Endodermal cell (in vitro differentiated cells): ENCODE measurements around the gene TPK1. TPM values are rescaled to one million over a fixed set of nuclear protein-coding genes. Genes with fewer than 3 reads are reported as not detected.
A peak's percentile ranks its signal among the peaks of the same experiment; 100 is the strongest.

Source experiments
- DNase-seq: peaks from one replicate; pipeline ENCODE4 v3.0.0-alpha.2; 2017
- H3K27ac ChIP-seq: 2 replicates; pipeline ENCODE4 v1.5.1; 2013; ENCODE audit warnings: mild to moderate bottlenecking, low read depth, low read length, moderate library complexity
- H3K27me3 ChIP-seq: 2 replicates; pipeline ENCODE4 v1.6.1; 2013; ENCODE audit warnings: mild to moderate bottlenecking, low read length, moderate library complexity; ENCODE audit not compliant: insufficient read depth, control insufficient read depth, poor library complexity, severe bottlenecking
- H3K36me3 ChIP-seq: 2 replicates; pipeline ENCODE4 v1.7.0; 2013; ENCODE audit warnings: mild to moderate bottlenecking, low read length, moderate library complexity; ENCODE audit not compliant: control insufficient read depth, insufficient read depth
- H3K4me1 ChIP-seq: one replicate; pipeline ENCODE4 v1.7.0; 2013; ENCODE audit warnings: low read length; ENCODE audit not compliant: control insufficient read depth, insufficient read depth
- H3K4me3 ChIP-seq: 2 replicates; pipeline ENCODE4 v1.5.1; 2013; ENCODE audit warnings: mild to moderate bottlenecking, low read length, moderate library complexity
- H3K9ac ChIP-seq: 2 replicates; pipeline ENCODE4 v1.6.1; 2013; ENCODE audit warnings: mild to moderate bottlenecking, low read length, moderate library complexity; ENCODE audit not compliant: poor library complexity, severe bottlenecking; ENCODE audit errors: extremely low read depth
- H3K9me3 ChIP-seq: 2 replicates; pipeline ENCODE4 v1.6.1; 2013; ENCODE audit warnings: mild to moderate bottlenecking, low read length, moderate library complexity; ENCODE audit not compliant: control insufficient read depth
- H3K27ac Mint-ChIP-seq: 2 replicates; pipeline ENCODE4 v1.8.0; 2020; ENCODE audit warnings: mixed read lengths
- H3K27me3 Mint-ChIP-seq: 2 replicates; pipeline ENCODE4 v1.8.0; 2021; ENCODE audit warnings: mild to moderate bottlenecking, mixed read lengths; ENCODE audit not compliant: insufficient read depth
- H3K36me3 Mint-ChIP-seq: 2 replicates; pipeline ENCODE4 v1.8.0; 2020; ENCODE audit warnings: low read depth, mixed read lengths
- H3K4me1 Mint-ChIP-seq: 2 replicates; pipeline ENCODE4 v1.8.0; 2020; ENCODE audit warnings: mixed read lengths
- H3K4me3 Mint-ChIP-seq: 2 replicates; pipeline ENCODE4 v1.8.0; 2020; ENCODE audit warnings: mild to moderate bottlenecking, moderate library complexity, mixed read lengths
- H3K9me3 Mint-ChIP-seq: 2 replicates; pipeline ENCODE4 v1.8.0; 2020; ENCODE audit warnings: mild to moderate bottlenecking, mixed read lengths
- WGBS, 2 experiments: methylation state at CpG; one replicate each; pipeline versions ENCODE4 v1.1.5 to v1.1.7; 2013; ENCODE audit warnings: missing lambda C conversion rate in 2 of 2, mixed read lengths in 1 of 2; ENCODE audit not compliant: insufficient coverage in 1 of 2, insufficient read length in 1 of 2; 5-methylcytosine and 5-hydroxymethylcytosine counted together
- total RNA-seq, 2 donors: library from RNA; stranded (reverse); fragmentation: NEBNext Ultra II Directional in 1 of 2; extraction: Animal tissue kit (Norgen Biotek cat#: 25700) in 1 of 2; gene quantifications; 2 replicates in 1 of 2; 3 replicates in 1 of 2; pipeline ENCODE4 v1.2.1, GENCODE V29; 2021
- TF ChIP-seq, protein P1 (sequence below): fragments of 200-600 bp; sonication (generic); conservative IDR thresholded peaks from 2 replicates; pipeline ENCODE4 v1.5.0; 2021; ENCODE audit warnings: antibody characterized with exemption, mild to moderate bottlenecking

Gene TPK1
- total RNA-seq, 2 donors from 2014 or later: 9.7 TPM

DNA sequence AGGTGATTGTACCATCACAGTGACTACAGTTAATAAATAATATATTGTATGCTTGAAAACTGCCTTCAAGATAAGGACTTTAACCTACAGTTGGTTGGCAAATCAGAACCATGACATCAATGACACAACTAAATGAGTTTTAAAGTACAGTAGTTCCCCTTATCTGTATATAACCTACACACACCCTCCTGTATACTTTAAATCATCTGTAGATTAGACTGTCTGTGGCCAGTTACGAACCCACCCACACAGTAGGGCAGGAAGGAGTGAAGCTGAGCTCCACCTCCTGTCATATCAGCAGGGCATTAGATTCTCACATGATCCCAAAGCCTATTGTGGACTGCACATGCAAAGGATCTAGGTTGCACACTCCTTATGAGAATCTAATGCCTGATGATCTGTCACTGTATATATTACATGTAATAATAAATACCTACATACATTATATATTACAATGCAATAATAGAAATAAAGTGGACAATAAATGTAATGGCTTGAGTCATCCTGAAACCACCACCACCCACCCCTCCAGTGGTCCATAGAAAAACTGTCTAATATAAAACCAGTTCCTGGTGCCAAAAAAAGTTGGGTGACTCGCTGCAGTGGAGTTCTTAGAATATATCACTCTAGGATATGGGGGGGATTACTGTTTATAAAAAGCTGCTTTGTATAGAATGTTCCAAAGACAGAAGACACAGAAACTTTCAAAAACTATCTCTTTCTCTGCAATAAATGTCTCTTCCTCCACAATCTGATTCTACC, 5.6 kb downstream of the TPK1 start:
- H3K27ac Mint-ChIP-seq: no peak overlapping the region

DNA sequence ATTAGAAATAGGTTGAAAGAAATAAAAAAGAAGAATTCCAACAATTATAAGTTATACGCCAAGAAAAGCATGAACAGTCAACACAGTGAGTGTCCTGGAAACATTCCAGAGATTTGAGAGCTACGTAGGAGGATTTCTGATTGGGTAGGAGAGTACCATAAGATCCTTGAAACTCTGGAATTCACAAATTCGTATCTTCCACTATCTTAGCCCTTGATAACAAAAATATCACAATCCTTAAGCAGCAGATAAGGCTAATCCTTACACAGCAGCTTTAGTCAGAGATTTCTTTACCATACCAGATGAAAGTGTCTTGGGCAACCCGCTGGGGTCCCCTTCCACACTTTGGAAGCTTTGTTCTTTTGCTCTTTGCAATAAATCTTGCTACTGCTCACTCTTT, 8.2 kb downstream of the TPK1 start:
- TF ChIP-seq, protein P1, sequence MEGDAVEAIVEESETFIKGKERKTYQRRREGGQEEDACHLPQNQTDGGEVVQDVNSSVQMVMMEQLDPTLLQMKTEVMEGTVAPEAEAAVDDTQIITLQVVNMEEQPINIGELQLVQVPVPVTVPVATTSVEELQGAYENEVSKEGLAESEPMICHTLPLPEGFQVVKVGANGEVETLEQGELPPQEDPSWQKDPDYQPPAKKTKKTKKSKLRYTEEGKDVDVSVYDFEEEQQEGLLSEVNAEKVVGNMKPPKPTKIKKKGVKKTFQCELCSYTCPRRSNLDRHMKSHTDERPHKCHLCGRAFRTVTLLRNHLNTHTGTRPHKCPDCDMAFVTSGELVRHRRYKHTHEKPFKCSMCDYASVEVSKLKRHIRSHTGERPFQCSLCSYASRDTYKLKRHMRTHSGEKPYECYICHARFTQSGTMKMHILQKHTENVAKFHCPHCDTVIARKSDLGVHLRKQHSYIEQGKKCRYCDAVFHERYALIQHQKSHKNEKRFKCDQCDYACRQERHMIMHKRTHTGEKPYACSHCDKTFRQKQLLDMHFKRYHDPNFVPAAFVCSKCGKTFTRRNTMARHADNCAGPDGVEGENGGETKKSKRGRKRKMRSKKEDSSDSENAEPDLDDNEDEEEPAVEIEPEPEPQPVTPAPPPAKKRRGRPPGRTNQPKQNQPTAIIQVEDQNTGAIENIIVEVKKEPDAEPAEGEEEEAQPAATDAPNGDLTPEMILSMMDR: no peak
- H3K27me3 ChIP-seq: no peaks in the 10 kb centered on the region
- no peak overlapping the region for H3K27ac ChIP-seq
- H3K36me3 ChIP-seq: peaks cover 15% of the 10 kb centered on the region
- Mint-ChIP-seq H3K27me3 (peaks cover 15% of the 10 kb centered on the region), H3K4me3 (no peak overlapping the region), H3K4me1 (peaks cover 20% of the 10 kb centered on the region), H3K36me3 (peaks cover 7% of the 10 kb centered on the region), H3K27ac (no peak overlapping the region), H3K9me3 (peaks cover 9% of the 10 kb centered on the region)
- no peak overlapping the region for H3K4me3 ChIP-seq
- peak; percentile 59 for DNase-seq
- H3K9ac ChIP-seq: no peak overlapping the region
- WGBS, 2 experiments: 32 to 65% methylated on average over 4 of the region's 4 CpGs
- peaks cover 22% of the 10 kb centered on the region for H3K9me3 ChIP-seq
- H3K4me1 ChIP-seq: no peaks in the 10 kb centered on the region

More for the DNA sequence above, 5.6 kb downstream of the TPK1 start:
- no peak overlapping the region for H3K4me3 Mint-ChIP-seq
- H3K36me3 Mint-ChIP-seq: peaks cover 7% of the 10 kb centered on the region
- TF ChIP-seq, protein P1: no peak
- peaks cover 9% of the 10 kb centered on the region for H3K9me3 Mint-ChIP-seq
- Histone ChIP-seq H3K9me3 (peaks cover 22% of the 10 kb centered on the region), H3K27me3 (no peaks in the 10 kb centered on the region), H3K27ac (no peak overlapping the region), H3K36me3 (peaks cover 19% of the 10 kb centered on the region), H3K4me3 (peak overlapping the region; percentile 13), H3K4me1 (no peaks in the 10 kb centered on the region), H3K9ac (no peak overlapping the region)
- 93% methylated on average over 2 of the region's 2 CpGs; no CpG with 5 or more reads in 1 of the 2 experiments for WGBS, 2 experiments
- H3K27me3 Mint-ChIP-seq: peaks cover 15% of the 10 kb centered on the region
- H3K4me1 Mint-ChIP-seq: peaks cover 28% of the 10 kb centered on the region
- DNase-seq: no peak

DNA sequence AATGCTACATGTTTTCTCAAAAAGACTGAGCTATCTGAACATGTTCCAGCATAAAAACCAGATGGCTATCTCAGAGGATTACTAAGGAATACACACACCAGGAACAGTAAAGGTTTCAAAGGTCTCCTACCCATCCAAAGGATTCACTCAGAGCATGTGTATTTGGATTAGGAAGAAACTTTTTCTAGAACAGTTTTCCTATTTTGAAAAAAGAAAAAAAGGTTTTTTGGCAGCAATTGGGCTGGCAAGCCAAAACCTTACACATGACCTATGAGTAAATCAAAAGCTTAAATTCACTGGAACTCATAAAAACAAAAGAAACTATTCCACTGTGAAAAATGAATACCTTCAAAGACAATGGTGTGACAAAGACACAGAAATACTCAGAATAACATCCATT, 9.6 kb downstream of the TPK1 start:
- H3K4me1 ChIP-seq: peaks cover 6% of the 10 kb centered on the region
- Mint-ChIP-seq H3K4me3 (no peak overlapping the region), H3K4me1 (peaks cover 30% of the 10 kb centered on the region), H3K27me3 (peaks cover 15% of the 10 kb centered on the region), H3K36me3 (peaks cover 7% of the 10 kb centered on the region), H3K9me3 (peaks cover 9% of the 10 kb centered on the region), H3K27ac (no peak overlapping the region)
- no peak overlapping the region for H3K9ac ChIP-seq
- TF ChIP-seq, protein P1: no peak
- H3K27me3 ChIP-seq: no peaks in the 10 kb centered on the region
- no peak overlapping the region for H3K27ac ChIP-seq
- peaks cover 11% of the 10 kb centered on the region for H3K36me3 ChIP-seq
- DNase-seq: no peak
- H3K4me3 ChIP-seq: no peak overlapping the region
- H3K9me3 ChIP-seq: peaks cover 16% of the 10 kb centered on the region
